ENCODE data around the gene ATF6.

GRCh38 chr1:161726473-161727255, 39.5 kb upstream of the ATF6 start:
- no peak for TF ChIP-seq EZH2phosphoT487 (IDR thresholded peaks at IDR 0.05; ENCODE audit: borderline replicate concordance, low read length)
- no peak for TF ChIP-seq CTCF (IDR thresholded peaks at IDR 0.05; ENCODE audit: low read depth, low read length, poor library complexity, severe bottlenecking)

Measured in DOHH2 (cell line).